ENCODE data around the gene E2F3.

E2F3 gene

DNA sequence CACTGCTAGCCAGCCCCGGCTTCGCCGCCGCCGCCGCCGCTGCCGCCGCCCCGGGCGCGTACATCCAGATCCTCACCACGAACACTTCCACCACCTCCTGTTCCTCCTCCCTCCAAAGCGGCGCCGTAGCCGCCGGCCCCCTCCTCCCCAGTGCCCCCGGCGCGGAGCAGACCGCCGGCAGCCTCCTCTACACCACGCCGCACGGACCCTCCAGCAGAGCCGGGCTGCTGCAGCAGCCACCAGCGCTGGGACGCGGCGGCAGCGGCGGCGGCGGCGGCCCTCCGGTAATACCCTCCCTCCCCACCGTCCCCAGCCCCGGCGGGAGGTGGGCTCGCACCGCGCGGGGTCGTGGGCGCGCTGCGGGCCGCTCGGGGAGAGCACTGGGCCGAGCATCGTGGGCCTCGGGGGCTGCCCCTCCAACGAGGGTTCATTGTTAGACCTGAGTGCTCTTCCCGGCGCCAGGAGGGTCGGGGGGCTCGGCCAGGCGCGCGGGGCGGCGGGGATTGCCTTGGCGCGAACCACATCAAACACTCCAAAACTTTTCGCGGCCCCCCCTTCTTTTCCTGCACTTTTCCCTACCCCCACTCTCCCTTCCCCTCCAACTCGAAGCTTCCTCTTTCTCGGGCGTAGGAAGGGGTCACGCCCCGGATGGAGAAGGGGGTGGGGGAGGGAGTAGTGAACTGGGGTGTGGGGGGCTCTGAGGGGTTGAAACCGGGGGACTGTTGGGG lies 827 bp downstream of the E2F3 start:
- peak; percentile 64 for DNase-seq (ENCODE audit: low spot score)

DNA sequence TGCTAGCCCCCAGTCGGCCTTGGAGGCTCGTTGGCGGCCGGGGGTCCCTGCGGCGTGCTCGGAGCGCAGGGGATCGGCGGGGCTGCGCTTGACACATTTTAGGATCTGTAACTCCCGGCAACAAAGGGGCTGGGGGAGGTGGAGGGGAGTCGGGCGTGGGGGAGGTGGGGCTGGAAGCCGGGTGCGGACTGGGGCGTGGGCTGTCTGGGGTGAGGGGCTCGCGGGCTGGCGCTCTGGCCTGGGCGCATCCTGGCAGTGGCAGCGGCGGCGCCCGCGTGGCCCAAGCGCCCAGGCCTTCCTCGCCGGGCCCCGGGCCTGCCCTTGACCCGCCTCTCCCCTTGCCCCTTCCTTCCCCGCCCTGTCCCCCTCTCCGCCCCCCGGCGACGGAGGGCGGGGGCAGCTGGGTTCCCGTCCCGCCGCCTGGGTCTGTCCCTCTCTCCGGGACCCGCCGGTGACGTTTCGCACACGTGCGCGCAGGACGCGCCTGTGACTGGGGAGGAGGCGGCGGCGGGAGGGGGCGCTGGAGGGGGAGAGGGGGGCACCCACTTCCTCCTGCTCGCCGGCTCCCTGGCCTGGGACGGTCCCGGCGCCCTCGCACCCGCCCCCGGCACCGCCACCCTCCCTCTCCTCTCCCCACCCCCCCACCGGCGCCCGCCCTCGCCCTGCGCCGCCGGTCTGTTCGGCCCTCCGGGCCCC lies 1.5 kb downstream of the E2F3 start:
- peak; percentile 96 for DNase-seq (ENCODE audit: low spot score)

- DNase-seq (ENCODE audit: low spot score) = peak; percentile 65
Observed at GRCh38 chr6:20403766-20404640, 2.3 kb downstream of the E2F3 start.

GRCh38 chr6:20404641-20405032 lies 3.0 kb downstream of the E2F3 start:
- peak; percentile 84 for DNase-seq (ENCODE audit: low spot score)

DNA sequence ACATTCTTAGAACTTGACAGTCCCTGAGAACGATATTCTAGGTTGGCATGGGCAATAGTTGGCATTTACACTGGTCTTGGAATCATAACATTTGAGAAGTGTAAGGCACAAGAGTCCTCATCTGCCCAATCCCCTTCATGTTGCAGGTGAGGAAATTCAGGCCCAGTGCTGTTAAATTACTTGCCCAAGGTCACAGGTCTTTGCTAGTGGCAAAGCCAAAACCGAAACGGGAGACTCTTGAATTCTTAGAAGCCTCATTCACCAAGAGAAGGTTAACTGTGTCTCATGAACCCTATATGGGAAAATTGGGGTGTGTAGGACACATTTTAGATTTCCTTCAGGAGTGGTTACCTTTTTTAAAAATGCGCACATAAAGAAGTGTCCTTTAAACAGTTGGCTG lies 7.2 kb downstream of the E2F3 start:
- DNase-seq (ENCODE audit: low spot score) = no peak

- DNase-seq (ENCODE audit: low spot score) = peak; percentile 13
Observed at GRCh38 chr6:20409427-20409971, 7.8 kb downstream of the E2F3 start.

DNA sequence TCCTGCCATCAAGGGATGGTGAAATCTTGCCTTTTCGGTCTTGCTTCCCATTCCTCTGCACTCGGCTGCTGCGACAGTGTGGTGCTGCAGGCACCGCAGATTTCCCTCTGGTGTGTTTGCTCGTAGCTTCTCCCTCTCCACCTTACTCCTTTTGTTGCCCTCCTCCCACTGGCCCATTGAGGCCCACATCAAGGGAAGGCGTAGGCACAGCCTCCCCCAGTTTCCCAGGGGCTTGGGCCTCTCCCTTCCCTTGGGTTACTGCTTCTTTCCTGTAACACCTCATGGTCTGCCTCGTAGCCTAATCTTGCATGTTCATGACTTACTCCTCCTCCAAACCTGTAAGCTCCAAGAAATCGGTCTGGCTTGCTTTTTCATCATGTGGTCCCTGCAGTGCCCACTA lies 9.9 kb downstream of the E2F3 start:
- no peak for DNase-seq (ENCODE audit: low spot score)

- no peak for DNase-seq (ENCODE audit: low spot score)
Observed at GRCh38 chr6:20411953-20412681, 10.4 kb downstream of the E2F3 start.

GRCh38 chr6:20412682-20413073 lies 11.0 kb downstream of the E2F3 start:
- DNase-seq (ENCODE audit: low spot score) = no peak

- no peak for DNase-seq (ENCODE audit: low spot score)
Observed at GRCh38 chr6:20413826-20414225, 12.1 kb downstream of the E2F3 start.

- no peak for DNase-seq (ENCODE audit: low spot score)
Observed at GRCh38 chr6:20414711-20415110, 13.0 kb downstream of the E2F3 start.

GRCh38 chr6:20415304-20415703 lies 13.6 kb downstream of the E2F3 start:
- DNase-seq (ENCODE audit: low spot score) = no peak

- DNase-seq (ENCODE audit: low spot score) = no peak
Observed at GRCh38 chr6:20415712-20416454, 14.2 kb downstream of the E2F3 start.

- DNase-seq (ENCODE audit: low spot score) = peak; percentile 5
Observed at GRCh38 chr6:20416567-20417345, 15.1 kb downstream of the E2F3 start.

DNA sequence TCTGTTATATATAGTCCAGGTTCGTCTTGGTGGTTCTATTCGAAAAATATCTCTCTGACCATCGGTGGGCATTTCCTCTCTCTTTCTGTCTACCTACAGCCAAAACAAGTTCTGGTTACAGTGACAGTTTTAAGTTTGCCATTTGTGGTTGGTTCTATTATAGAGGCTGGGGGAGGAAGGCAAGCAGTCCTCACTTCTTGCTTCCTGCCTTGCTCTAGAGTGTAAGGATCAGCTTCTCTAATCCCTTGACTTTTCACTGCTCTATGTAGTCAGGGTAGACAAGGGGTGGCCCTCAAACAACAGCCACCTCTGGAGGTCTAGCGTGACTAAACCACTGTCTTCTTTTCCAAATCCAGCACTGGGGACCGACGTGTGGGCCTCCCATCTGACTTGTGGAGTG lies 16.1 kb downstream of the E2F3 start:
- no peak for DNase-seq (ENCODE audit: low spot score)

GRCh38 chr6:20426177-20427082 lies 24.8 kb downstream of the E2F3 start:
- peak; percentile 80 for DNase-seq (ENCODE audit: low spot score)

GRCh38 chr6:20427856-20428255 lies 26.2 kb downstream of the E2F3 start:
- no peak for DNase-seq (ENCODE audit: low spot score)

DNA sequence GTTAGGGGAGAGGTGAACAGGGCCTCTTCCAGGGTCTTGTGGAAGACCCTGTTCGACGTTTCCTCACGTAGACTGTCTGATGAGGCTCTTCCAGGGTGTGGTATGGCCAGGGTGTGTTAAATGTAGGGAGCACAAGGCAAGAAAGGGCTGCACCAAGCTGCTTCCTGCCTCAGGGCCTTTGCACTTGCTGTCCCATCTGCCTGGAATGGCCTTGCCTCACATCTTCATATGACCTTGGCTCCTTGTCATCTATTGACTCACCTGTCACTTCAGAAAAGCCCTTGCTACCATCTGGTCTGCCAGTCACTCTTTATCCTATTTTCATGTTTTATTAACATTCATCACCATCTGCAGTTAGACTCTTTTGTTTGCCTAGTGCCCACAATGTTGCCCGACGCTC lies 31.0 kb downstream of the E2F3 start:
- no peak for DNase-seq (ENCODE audit: low spot score)

- no peak for DNase-seq (ENCODE audit: low spot score)
Observed at GRCh38 chr6:20433321-20433720, 31.6 kb downstream of the E2F3 start.

All from kidney tubule cell (primary cell).